AG04450 (cell line): ENCODE results near the gene MATCAP1. TPM values are rescaled to one million over a fixed set of nuclear protein-coding genes. Genes with fewer than 3 reads are reported as not detected.
A peak's percentile ranks its signal among the peaks of the same experiment; 100 is the strongest.

Source experiments
- CTCF ChIA-PET: fragments of 300-600, 350-600 bp; formaldehyde crosslinking; extraction: SDS; loops from one replicate; lab custom pipeline; 2022; ENCODE audit warnings: antibody characterized with exemption, inconsistent platforms; lab: Charles Lee
- POLR2A ChIA-PET: fragments of 350-600 bp; formaldehyde crosslinking; extraction: SDS; loops from one replicate; lab custom pipeline; 2021; ENCODE audit warnings: antibody characterized with exemption, inconsistent platforms; lab: Yijun Ruan, JAX
- DNase-seq: peaks from one replicate; pipeline ENCODE4 v3.0.0-alpha.2; 2011; ENCODE audit warnings: low read depth, low spot score
- H3K27ac ChIP-seq: one replicate; pipeline ENCODE4 v1.5.1; 2012; ENCODE audit warnings: low read depth, low read length, control low read depth
- H3K27me3 ChIP-seq: one replicate; pipeline ENCODE4 v1.6.0; 2012; ENCODE audit warnings: low read length; ENCODE audit not compliant: control insufficient read depth, insufficient read depth
- H3K4me3 ChIP-seq: 2 replicates; pipeline ENCODE4 v1.5.1; 2011; ENCODE audit warnings: mild to moderate bottlenecking, low read depth, low read length, control low read depth
- H3K9me3 ChIP-seq: 2 replicates; pipeline ENCODE4 v1.5.1; 2012; ENCODE audit warnings: low read length; ENCODE audit not compliant: control insufficient read depth, insufficient read depth
- CTCF ChIP-seq: IDR thresholded peaks from 2 replicates; pipeline ENCODE4 v1.5.1; 2011; ENCODE audit warnings: low read depth, low read length, control low read depth, inconsistent platforms
- polyA plus RNA-seq: library from polyadenylated mRNA; depleted of rRNA; stranded (reverse); fragments of >200 nt; gene quantifications from 2 replicates; pipeline ENCODE4 v1.2.3, GENCODE V29; 2011

Gene MATCAP1
- polyA plus RNA-seq, 1 experiment, result 13.9 TPM

DNA sequence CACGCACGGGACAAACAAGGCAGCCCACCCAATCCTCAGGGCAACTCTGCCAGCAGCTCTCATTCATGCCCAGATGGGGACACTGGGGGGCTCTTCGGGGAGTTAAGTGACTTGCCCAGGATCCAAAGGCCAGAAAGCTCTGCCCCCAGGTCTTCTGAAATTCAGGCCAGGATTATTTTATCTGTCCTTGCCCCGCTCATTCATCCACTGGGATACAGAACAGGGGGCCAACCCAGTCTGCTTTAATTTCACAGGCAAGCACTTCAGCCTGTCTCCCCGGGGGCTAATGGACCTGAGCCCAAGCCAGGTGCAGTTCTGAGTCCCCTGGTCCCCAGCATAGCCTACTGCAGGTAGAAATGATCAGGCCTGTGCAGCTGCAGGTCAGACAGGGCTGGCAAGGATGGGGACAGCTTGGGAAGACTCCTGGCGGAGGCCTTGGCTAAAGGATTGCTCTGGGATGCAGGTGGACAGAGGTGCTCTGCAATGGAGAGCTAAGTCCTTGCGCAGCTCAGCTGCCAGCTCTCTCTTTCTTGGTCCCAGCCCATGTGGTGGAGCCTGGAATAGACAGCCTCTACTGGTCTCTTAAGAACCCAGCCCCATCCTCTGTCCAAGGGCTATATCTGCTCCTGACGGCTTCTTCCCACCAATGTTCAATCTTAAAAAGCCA is 32.2 kb downstream of the MATCAP1 start:
- ChIA-PET CTCF (interaction anchor here (0.7 to 2.2 kb wide), 9 partner anchors 9 to 191 kb away, joined by 3 to 9 read pairs (median 3); partner anchors contain the start of genes CES3, FBXL8, NOL3 and TRADD), POLR2A (interaction anchor here (0.5 to 1.9 kb wide), 10 partner anchors 8 to 259 kb away, joined by 3 to 13 read pairs (median 5); partner anchors contain the start of genes FBXL8 and TRADD)
- Histone ChIP-seq H3K9me3 (peaks cover 11% of the 10 kb centered on the region), H3K27me3 (peaks cover 12% of the 10 kb centered on the region), H3K4me3 (peak overlapping the region; percentile 63; the same call in 1 of the 2 replicates), H3K27ac (no peak overlapping the region)
- DNase-seq, result no peak
- TF ChIP-seq CTCF, result no peak

- H3K27me3 ChIP-seq, result peaks cover 8% of the 10 kb centered on the region
- TF ChIP-seq CTCF, result no peak
- H3K9me3 ChIP-seq, result peaks cover 11% of the 10 kb centered on the region
- peak within 1 kb of the TSS; percentile 82 for H3K27ac ChIP-seq
- POLR2A ChIA-PET, result interaction anchor here (0.5 to 1.9 kb wide), 12 partner anchors 9 to 330 kb away, joined by 3 to 13 read pairs (median 6); partner anchors contain the start of genes FBXL8 and TRADD
- peak within 1 kb of the TSS; percentile 63 for H3K4me3 ChIP-seq
- CTCF ChIA-PET, result interaction anchor here (0.7 to 2.2 kb wide), 10 partner anchors 9 to 190 kb away, joined by 3 to 9 read pairs (median 4); partner anchors contain the start of genes CES3, FBXL8, NOL3 and TRADD
- peak; percentile 37 for DNase-seq
Observed at GRCh38 chr16:67150833-67151396, 32.8 kb downstream of the MATCAP1 start, which contains the start of gene B3GNT9. Gene B3GNT9, minus strand, starts transcription at chr16:67150998. Its CDS starts 513 bp downstream, at chr16:67150485.

GRCh38 chr16:67150047-67150832 is 33.5 kb downstream of the MATCAP1 start:
- TF ChIP-seq CTCF, result no peak
- peaks cover 4% of the 10 kb centered on the region for H3K27me3 ChIP-seq
- no peak for DNase-seq
- peak overlapping the region; percentile 63 for H3K4me3 ChIP-seq
- peak overlapping the region; percentile 82 for H3K27ac ChIP-seq
- ChIA-PET POLR2A (interaction anchor here (0.6 to 1.9 kb wide), 10 partner anchors 9 to 329 kb away, joined by 3 to 13 read pairs (median 6); partner anchors contain the start of genes FBXL8 and TRADD), CTCF (interaction anchor here (0.7 to 1.4 kb wide), 7 partner anchors 10 to 133 kb away, joined by 3 to 9 read pairs (median 4); partner anchors contain the start of genes FBXL8, NOL3 and TRADD)
- H3K9me3 ChIP-seq, result peaks cover 11% of the 10 kb centered on the region

- Histone ChIP-seq H3K4me3 (peak overlapping the region; percentile 63; the same call in 1 of the 2 replicates), H3K27me3 (peaks cover 2% of the 10 kb centered on the region), H3K9me3 (peaks cover 6% of the 10 kb centered on the region), H3K27ac (no peak overlapping the region)
- POLR2A ChIA-PET, result interaction anchor here (0.8 kb wide), 1 partner anchor 14 kb away, joined by 3 read pairs; no protein-coding TSS in a partner anchor
- TF ChIP-seq CTCF, result no peak
- no peak for DNase-seq
- CTCF ChIA-PET, result interaction anchor here (0.6 kb wide), 1 partner anchor 24 kb away, joined by 5 read pairs; no protein-coding TSS in a partner anchor
Observed at GRCh38 chr16:67149276-67150046, 34.3 kb downstream of the MATCAP1 start.
